ENCODE results near the gene SYPL2.

GRCh38 chr1:109425391-109426280, 40.7 kb upstream of the SYPL2 start:
- TF ChIP-seq NPAS2 (CRISPR knock-in tag; IDR thresholded peaks at IDR 0.05; ENCODE audit: borderline replicate concordance) = no peak
- TF ChIP-seq EP300 (IDR thresholded peaks at IDR 0.05) = no peak
- TF ChIP-seq NR3C1 (IDR thresholded peaks at IDR 0.05) = no peak
- no peak for TF ChIP-seq CTCF (IDR thresholded peaks at IDR 0.05)
- TF ChIP-seq SMC3 (IDR thresholded peaks at IDR 0.05) = no peak
